HepG2 (cell line): ENCODE data around the gene ADORA2B. TPM values are rescaled to one million over a fixed set of nuclear protein-coding genes. Genes with fewer than 3 reads are reported as not detected.

Experiments
- AGO1 ChIP-seq: fragments of 200-400 bp; formaldehyde crosslinking; IDR thresholded peaks from 2 replicates; pipeline ENCODE4 v1.6.1; 2017; ENCODE audit warnings: mild to moderate bottlenecking, low read depth, low read length, moderate library complexity; ENCODE audit not compliant: poor library complexity, severe bottlenecking
- EED ChIP-seq: sonication (generic); formaldehyde crosslinking; IDR thresholded peaks from 2 replicates; pipeline ENCODE4 v1.5.0; 2020; ENCODE audit warnings: mild to moderate bottlenecking, missing genetic modification reagents
- ETV5 ChIP-seq: IDR thresholded peaks from 2 replicates; pipeline ENCODE4 v1.6.1; 2018; ENCODE audit warnings: missing biosample characterization, missing genetic modification reagents, inconsistent platforms, borderline replicate concordance
- FOXC1 ChIP-seq: sonication (generic); formaldehyde crosslinking; IDR thresholded peaks from 2 replicates; pipeline ENCODE4 v1.8.0; 2022; ENCODE audit warnings: mild to moderate bottlenecking, missing genetic modification reagents, borderline replicate concordance
- HDAC6 ChIP-seq: fragments of 200-600 bp; sonication (generic); IDR thresholded peaks from 2 replicates; pipeline ENCODE4 v1.7.0; 2017; ENCODE audit warnings: mild to moderate bottlenecking, antibody characterized with exemption, low read length, low read depth
- KAT2B ChIP-seq: fragments of 150-350 bp; IDR thresholded peaks from 2 replicates; pipeline ENCODE4 v1.6.1; 2014; ENCODE audit warnings: low read depth, low read length, borderline replicate concordance
- MEIS1 ChIP-seq: sonication (generic); formaldehyde crosslinking; IDR thresholded peaks from 2 replicates; pipeline ENCODE4 v1.9.0; 2021; ENCODE audit warnings: mild to moderate bottlenecking, missing genetic modification reagents, moderate library complexity, borderline replicate concordance
- NBN ChIP-seq: fragments of 450-650 bp; conservative IDR thresholded peaks from 2 replicates; pipeline ENCODE4 v1.6.1; 2017
- NPAS2 ChIP-seq: sonication (generic); formaldehyde crosslinking; IDR thresholded peaks from 2 replicates; pipeline ENCODE4 v1.8.0; 2022; ENCODE audit warnings: mild to moderate bottlenecking, missing genetic modification reagents, borderline replicate concordance
- PAX8 ChIP-seq: sonication (generic); formaldehyde crosslinking; IDR thresholded peaks from 2 replicates; pipeline ENCODE4 v1.8.0; 2022; ENCODE audit warnings: mild to moderate bottlenecking, missing genetic modification reagents, borderline replicate concordance
- PHF20 ChIP-seq: sonication (generic); formaldehyde crosslinking; IDR thresholded peaks from 2 replicates; pipeline ENCODE4 v1.5.0; 2020; ENCODE audit warnings: mild to moderate bottlenecking, missing genetic modification reagents
- POLR2AphosphoS2 ChIP-seq: IDR thresholded peaks from 2 replicates; pipeline ENCODE4 v1.6.1; 2011; ENCODE audit warnings: low read depth, low read length, improper control_type of control experiment
- SMARCE1 ChIP-seq: fragments of 450-650 bp; IDR thresholded peaks from 2 replicates; pipeline ENCODE4 v1.6.1; 2017; ENCODE audit warnings: borderline replicate concordance
- SMYD3 ChIP-seq: sonication (generic); formaldehyde crosslinking; IDR thresholded peaks from 2 replicates; pipeline ENCODE4 v1.8.1; 2023; ENCODE audit warnings: mild to moderate bottlenecking, missing genetic modification reagents
- TSC22D2 ChIP-seq: sonication (generic); formaldehyde crosslinking; IDR thresholded peaks from 2 replicates; pipeline ENCODE4 v1.5.1; 2020; ENCODE audit warnings: missing genetic modification reagents, mild to moderate bottlenecking, borderline replicate concordance
- ZBTB20 ChIP-seq: sonication (generic); formaldehyde crosslinking; IDR thresholded peaks from 2 replicates; pipeline ENCODE4 v1.8.1; 2023; ENCODE audit warnings: missing genetic modification reagents, low read depth, mild to moderate bottlenecking, borderline replicate concordance
- ZFP90 ChIP-seq: sonication (generic); formaldehyde crosslinking; IDR thresholded peaks from 2 replicates; pipeline ENCODE4 v1.8.0; 2022; ENCODE audit warnings: missing genetic modification reagents, mild to moderate bottlenecking, inconsistent platforms, borderline replicate concordance
- ZKSCAN5 ChIP-seq: sonication (generic); formaldehyde crosslinking; IDR thresholded peaks from 2 replicates; pipeline ENCODE4 v1.5.1; 2020; ENCODE audit warnings: mild to moderate bottlenecking, missing genetic modification reagents
- ZNF224 ChIP-seq: sonication (generic); formaldehyde crosslinking; IDR thresholded peaks from 2 replicates; pipeline ENCODE4 v1.5.0; 2020; ENCODE audit warnings: mild to moderate bottlenecking, missing genetic modification reagents
- ZNF792 ChIP-seq: IDR thresholded peaks from 2 replicates; pipeline ENCODE4 v1.6.1; 2016
- ZSCAN25 ChIP-seq: sonication (generic); formaldehyde crosslinking; IDR thresholded peaks from 2 replicates; pipeline ENCODE4 v1.8.0; 2022; ENCODE audit warnings: mild to moderate bottlenecking, missing genetic modification reagents
- ZSCAN31 ChIP-seq: sonication (generic); formaldehyde crosslinking; IDR thresholded peaks from 2 replicates; pipeline ENCODE4 v1.5.0; 2020; ENCODE audit warnings: low read depth, mild to moderate bottlenecking, missing genetic modification reagents
- polyA plus RNA-seq, 8 experiments: library from polyadenylated mRNA; depleted of rRNA in 3 of 8; stranded (reverse) in 7 of 8; unstranded in 1 of 8; fragments of >200 nt; fragmentation: Illumina TruSeq in 4 of 8; extraction: Trizol in 4 of 8; gene quantifications; 2 replicates each; pipeline versions ENCODE4 v1.2.1 to v1.2.3, GENCODE V29; 2011 to 2016; ENCODE audit warnings: low read depth in 4 of 8, missing spikeins in 1 of 8, mixed read lengths in 1 of 8; ENCODE audit not compliant: insufficient read depth in 1 of 8
- total RNA-seq, 5 experiments: library from RNA; depleted of rRNA; stranded (reverse); fragments of >200 nt; fragmentation: Illumina TruSeq; extraction: Trizol; gene quantifications; 2 replicates each; pipeline ENCODE4 v1.2.3, GENCODE V29; 2016; ENCODE audit warnings: low read depth in 1 of 5
- TF ChIP-seq, protein P1 (sequence below): sonication (generic); formaldehyde crosslinking; IDR thresholded peaks from 2 replicates; pipeline ENCODE4 v1.4.0; 2020; ENCODE audit warnings: missing genetic modification reagents
- TF ChIP-seq, protein P2 (sequence below): sonication (generic); formaldehyde crosslinking; IDR thresholded peaks from 2 replicates; pipeline ENCODE4 v1.8.0; 2022; ENCODE audit warnings: low read depth, missing genetic modification reagents
- TF ChIP-seq, protein P3 (sequence below): IDR thresholded peaks from 2 replicates; pipeline ENCODE4 v1.6.1; 2016; ENCODE audit warnings: low read depth

ADORA2B gene
- total and polyA plus RNA-seq, 2 of the 13 experiments (the other 11 are each of a cell fraction or from before 2014, with no cell fraction given): 10.4 to 20.0 TPM

DNA sequence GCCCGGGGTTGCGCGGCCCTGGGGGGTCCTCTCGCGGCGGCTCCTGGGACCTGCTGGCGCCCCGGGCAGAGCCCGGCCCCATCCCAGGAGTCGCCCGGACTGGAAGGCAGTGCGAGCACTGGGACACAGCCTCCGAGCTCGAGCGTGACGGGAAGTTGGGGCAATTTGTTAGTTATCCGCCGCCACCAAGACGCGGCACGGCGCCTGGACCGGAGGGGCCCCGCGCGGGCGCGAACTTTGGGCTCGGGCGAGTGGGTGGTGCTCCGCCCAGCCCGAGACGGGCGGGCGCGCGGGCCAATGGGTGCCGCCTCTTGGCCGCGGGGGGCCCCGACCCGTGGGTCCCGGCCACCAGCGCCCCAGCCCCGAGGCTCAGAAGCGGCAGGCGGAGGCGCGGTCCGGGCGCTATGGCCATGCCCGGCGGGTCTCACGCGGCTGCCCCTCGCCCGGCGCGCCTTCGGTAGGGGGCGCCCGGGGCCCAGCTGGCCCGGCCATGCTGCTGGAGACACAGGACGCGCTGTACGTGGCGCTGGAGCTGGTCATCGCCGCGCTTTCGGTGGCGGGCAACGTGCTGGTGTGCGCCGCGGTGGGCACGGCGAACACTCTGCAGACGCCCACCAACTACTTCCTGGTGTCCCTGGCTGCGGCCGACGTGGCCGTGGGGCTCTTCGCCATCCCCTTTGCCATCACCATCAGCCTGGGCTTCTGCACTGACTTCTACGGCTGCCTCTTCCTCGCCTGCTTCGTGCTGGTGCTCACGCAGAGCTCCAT, at the start of gene ADORA2B (continued):
- TF ChIP-seq MEIS1 (CRISPR knock-in tag) (0 out of 2 replicates have a peak, but pooled peaks have one; percentile 14), ZSCAN31 (no peak; the same call in 1 of the 2 replicates), NPAS2 (CRISPR knock-in tag) (no peak), TSC22D2 (peak; percentile 80; the same call in 1 of the 2 replicates), AGO1 (no peak), ETV5 (CRISPR knock-in tag) (no peak), EED (CRISPR knock-in tag) (no peak; the same call in 1 of the 2 replicates), FOXC1 (CRISPR knock-in tag) (peak; percentile 94), KAT2B (no peak), SMYD3 (no peak), HDAC6 (no peak), ZSCAN25 (no peak), ZNF224 (CRISPR knock-in tag) (no peak), ZNF792 (CRISPR knock-in tag) (no peak), PAX8 (CRISPR knock-in tag) (0 out of 2 replicates have a peak, but pooled peaks have one; percentile 38), SMARCE1 (no peak), PHF20 (CRISPR knock-in tag) (no peak; the same call in 1 of the 2 replicates), ZBTB20 (CRISPR knock-in tag) (no peak), ZFP90 (CRISPR knock-in tag) (no peak), POLR2AphosphoS2 (no peak), ZKSCAN5 (CRISPR knock-in tag) (no peak), NBN (no peak)
- TF ChIP-seq, protein P1, sequence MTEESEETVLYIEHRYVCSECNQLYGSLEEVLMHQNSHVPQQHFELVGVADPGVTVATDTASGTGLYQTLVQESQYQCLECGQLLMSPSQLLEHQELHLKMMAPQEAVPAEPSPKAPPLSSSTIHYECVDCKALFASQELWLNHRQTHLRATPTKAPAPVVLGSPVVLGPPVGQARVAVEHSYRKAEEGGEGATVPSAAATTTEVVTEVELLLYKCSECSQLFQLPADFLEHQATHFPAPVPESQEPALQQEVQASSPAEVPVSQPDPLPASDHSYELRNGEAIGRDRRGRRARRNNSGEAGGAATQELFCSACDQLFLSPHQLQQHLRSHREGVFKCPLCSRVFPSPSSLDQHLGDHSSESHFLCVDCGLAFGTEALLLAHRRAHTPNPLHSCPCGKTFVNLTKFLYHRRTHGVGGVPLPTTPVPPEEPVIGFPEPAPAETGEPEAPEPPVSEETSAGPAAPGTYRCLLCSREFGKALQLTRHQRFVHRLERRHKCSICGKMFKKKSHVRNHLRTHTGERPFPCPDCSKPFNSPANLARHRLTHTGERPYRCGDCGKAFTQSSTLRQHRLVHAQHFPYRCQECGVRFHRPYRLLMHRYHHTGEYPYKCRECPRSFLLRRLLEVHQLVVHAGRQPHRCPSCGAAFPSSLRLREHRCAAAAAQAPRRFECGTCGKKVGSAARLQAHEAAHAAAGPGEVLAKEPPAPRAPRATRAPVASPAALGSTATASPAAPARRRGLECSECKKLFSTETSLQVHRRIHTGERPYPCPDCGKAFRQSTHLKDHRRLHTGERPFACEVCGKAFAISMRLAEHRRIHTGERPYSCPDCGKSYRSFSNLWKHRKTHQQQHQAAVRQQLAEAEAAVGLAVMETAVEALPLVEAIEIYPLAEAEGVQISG (CRISPR knock-in tag): peak; percentile 70; the same call in 1 of the 2 replicates
- TF ChIP-seq, protein P2, sequence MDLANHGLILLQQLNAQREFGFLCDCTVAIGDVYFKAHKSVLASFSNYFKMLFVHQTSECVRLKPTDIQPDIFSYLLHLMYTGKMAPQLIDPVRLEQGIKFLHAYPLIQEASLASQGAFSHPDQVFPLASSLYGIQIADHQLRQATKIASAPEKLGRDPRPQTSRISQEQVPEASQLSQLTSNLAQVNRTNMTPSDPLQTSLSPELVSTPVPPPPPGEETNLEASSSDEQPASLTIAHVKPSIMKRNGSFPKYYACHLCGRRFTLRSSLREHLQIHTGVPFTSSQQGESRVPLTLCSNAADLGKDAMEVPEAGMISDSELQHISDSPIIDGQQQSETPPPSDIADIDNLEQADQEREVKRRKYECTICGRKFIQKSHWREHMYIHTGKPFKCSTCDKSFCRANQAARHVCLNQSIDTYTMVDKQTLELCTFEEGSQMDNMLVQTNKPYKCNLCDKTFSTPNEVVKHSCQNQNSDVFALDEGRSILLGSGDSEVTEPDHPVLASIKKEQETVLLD (CRISPR knock-in tag): peak; percentile 53; the same call in 1 of the 2 replicates
- TF ChIP-seq, protein P3, sequence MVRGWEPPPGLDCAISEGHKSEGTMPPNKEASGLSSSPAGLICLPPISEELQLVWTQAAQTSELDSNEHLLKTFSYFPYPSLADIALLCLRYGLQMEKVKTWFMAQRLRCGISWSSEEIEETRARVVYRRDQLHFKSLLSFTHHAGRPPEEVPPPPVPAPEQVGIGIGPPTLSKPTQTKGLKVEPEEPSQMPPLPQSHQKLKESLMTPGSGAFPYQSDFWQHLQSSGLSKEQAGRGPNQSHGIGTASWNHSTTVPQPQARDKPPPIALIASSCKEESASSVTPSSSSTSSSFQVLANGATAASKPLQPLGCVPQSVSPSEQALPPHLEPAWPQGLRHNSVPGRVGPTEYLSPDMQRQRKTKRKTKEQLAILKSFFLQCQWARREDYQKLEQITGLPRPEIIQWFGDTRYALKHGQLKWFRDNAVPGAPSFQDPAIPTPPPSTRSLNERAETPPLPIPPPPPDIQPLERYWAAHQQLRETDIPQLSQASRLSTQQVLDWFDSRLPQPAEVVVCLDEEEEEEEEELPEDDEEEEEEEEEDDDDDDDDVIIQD: no peak
